GM23338 (cell line): ENCODE results near the gene EXOC2. TPM values are rescaled to one million over a fixed set of nuclear protein-coding genes. Genes with fewer than 3 reads are reported as not detected.

Experiments
- ATAC-seq: fragments of 200-7000 bp; cut with Tn5 transposase; 3 replicates; pipeline ENCODE4 v1.9.1; 2020
- DNase-seq: peaks from one replicate; pipeline ENCODE4 v3.0.0-alpha.2; 2015; ENCODE audit warnings: low spot score
- H2AFZ ChIP-seq: fragments of 200-600 bp; sonication (generic); 2 replicates; pipeline ENCODE4 v1.8.0; 2016; ENCODE audit warnings: antibody characterized with exemption, mild to moderate bottlenecking, moderate library complexity
- H3F3A ChIP-seq: fragments of 200-600 bp; sonication (generic); replicated peaks from 2 replicates; pipeline ENCODE4 v1.8.0; 2017; ENCODE audit warnings: antibody characterized with exemption, mixed run types, low read depth
- H3K27ac ChIP-seq: fragments of 200-600 bp; sonication (generic); 2 replicates; pipeline ENCODE4 v1.6.1; 2016; ENCODE audit warnings: low read depth
- H3K27me3 ChIP-seq: fragments of 200-600 bp; sonication (generic); 2 replicates; pipeline ENCODE4 v1.8.0; 2016; ENCODE audit warnings: mild to moderate bottlenecking, mixed run types, moderate library complexity; ENCODE audit not compliant: insufficient read depth
- H3K36me3 ChIP-seq: fragments of 200-600 bp; sonication (generic); 2 replicates; pipeline ENCODE4 v1.8.0; 2016; ENCODE audit warnings: mild to moderate bottlenecking; ENCODE audit not compliant: insufficient read depth
- H3K4me1 ChIP-seq: fragments of 200-600 bp; sonication (generic); 2 replicates; pipeline ENCODE4 v1.8.0; 2016; ENCODE audit warnings: mild to moderate bottlenecking, moderate library complexity; ENCODE audit not compliant: insufficient read depth
- H3K4me2 ChIP-seq: fragments of 200-600 bp; sonication (generic); 2 replicates; pipeline ENCODE4 v1.7.1; 2017; ENCODE audit warnings: mixed run types
- H3K4me3 ChIP-seq: fragments of 200-600 bp; sonication (generic); 2 replicates; pipeline ENCODE4 v1.6.1; 2016; ENCODE audit warnings: mixed run types
- H3K79me2 ChIP-seq: fragments of 200-600 bp; sonication (generic); replicated peaks from 2 replicates; pipeline ENCODE4 v1.8.0; 2017; ENCODE audit warnings: mild to moderate bottlenecking; ENCODE audit not compliant: insufficient read depth
- H3K9me2 ChIP-seq: fragments of 200-600 bp; sonication (generic); 2 replicates; pipeline ENCODE4 v1.8.0; 2017; ENCODE audit not compliant: insufficient read depth
- H4K20me1 ChIP-seq: fragments of 200-600 bp; sonication (generic); replicated peaks from 2 replicates; pipeline ENCODE4 v1.8.0; 2017; ENCODE audit warnings: mild to moderate bottlenecking; ENCODE audit not compliant: insufficient read depth
- H3K27ac Mint-ChIP-seq: 2 replicates; pipeline ENCODE4 v1.8.0; 2020; ENCODE audit warnings: inconsistent platforms, mild to moderate bottlenecking, moderate library complexity, mixed read lengths
- H3K27me3 Mint-ChIP-seq: 3 replicates; pipeline ENCODE4 v1.8.0; 2022; ENCODE audit warnings: low read depth, mild to moderate bottlenecking, moderate library complexity, mixed read lengths, inconsistent platforms; ENCODE audit not compliant: insufficient read depth, poor library complexity
- H3K36me3 Mint-ChIP-seq: 3 replicates; pipeline ENCODE4 v1.8.0; 2021; ENCODE audit warnings: low read depth, mild to moderate bottlenecking, inconsistent platforms, moderate library complexity, mixed read lengths
- H3K4me1 Mint-ChIP-seq: 3 replicates; pipeline ENCODE4 v1.8.0; 2020; ENCODE audit warnings: mild to moderate bottlenecking, inconsistent platforms, mixed read lengths
- H3K4me3 Mint-ChIP-seq: 3 replicates; pipeline ENCODE4 v1.8.0; 2021; ENCODE audit warnings: moderate library complexity, mild to moderate bottlenecking, inconsistent platforms, mixed read lengths
- H3K9me3 Mint-ChIP-seq: 3 replicates; pipeline ENCODE4 v1.8.0; 2020; ENCODE audit warnings: moderate library complexity, mild to moderate bottlenecking, inconsistent platforms, mixed read lengths
- EZH2 ChIP-seq: fragments of 200-600 bp; sonication (generic); IDR thresholded peaks from one replicate; pipeline ENCODE4 v1.8.0; 2017; ENCODE audit warnings: antibody characterized with exemption, mild to moderate bottlenecking, low read depth; ENCODE audit not compliant: unreplicated experiment
- JUNB ChIP-seq: IDR thresholded peaks from one replicate; pipeline ENCODE4 v1.6.1; 2016; ENCODE audit warnings: antibody characterized with exemption; ENCODE audit not compliant: unreplicated experiment
- ZNF462 ChIP-seq: fragments of 250-450 bp; sonication (Bioruptor Pico); IDR thresholded peaks from 2 replicates; pipeline ENCODE4 v1.5.0; 2020; ENCODE audit warnings: mild to moderate bottlenecking, moderate library complexity
- polyA plus RNA-seq: library from polyadenylated mRNA; unstranded; fragments of >200 nt; fragmentation: Nextera tagmentation; extraction: Ambion mirVana; gene quantifications from 2 replicates; pipeline ENCODE4 v1.2.1, GENCODE V29; 2016
- total RNA-seq: library from RNA; depleted of rRNA; stranded (reverse); fragments of >200 nt; shearing (Covaris generic); gene quantifications from 2 replicates; pipeline ENCODE4 v1.2.3, GENCODE V29; 2014

The EXOC2 gene
- total and polyA plus RNA-seq, 2 experiments from 2014 or later, result 28.7 to 93.6 TPM

- H3K9me2 ChIP-seq, result no peaks in the 10 kb centered on the region
- H3K36me3 ChIP-seq, result peaks cover under 1% of the 10 kb centered on the region; the same call in 1 of the 2 replicates
- H2AFZ ChIP-seq, result no peak overlapping the region
- Mint-ChIP-seq H3K4me1 (peaks cover 10% of the 10 kb centered on the region), H3K9me3 (peaks cover 17% of the 10 kb centered on the region), H3K4me3 (no peak overlapping the region), H3K27me3 (peaks cover 7% of the 10 kb centered on the region), H3K27ac (no peak overlapping the region), H3K36me3 (peaks cover 19% of the 10 kb centered on the region)
- peak overlapping the region; percentile 32; the same call in 1 of the 2 replicates for H3K27ac ChIP-seq
- H4K20me1 ChIP-seq, result peaks cover 9% of the 10 kb centered on the region; the same call in 1 of the 2 replicates
- H3K27me3 ChIP-seq, result no peaks in the 10 kb centered on the region
- no peaks in the 10 kb centered on the region; the same call in 1 of the 2 replicates for H3K4me1 ChIP-seq
- TF ChIP-seq EZH2 (no peak), JUNB (no peak)
- ATAC-seq (no peak), DNase-seq (no peak)
- H3K4me3 ChIP-seq, result no peak overlapping the region
- H3K4me2 ChIP-seq, result no peak overlapping the region
- H3K79me2 ChIP-seq, result no peaks in the 10 kb centered on the region
- no peaks in the 10 kb centered on the region for H3F3A ChIP-seq
Measured at GRCh38 chr6:516213-516612, 176.7 kb downstream of the EXOC2 start.

GRCh38 chr6:515267-515666 is 177.7 kb downstream of the EXOC2 start:
- Mint-ChIP-seq H3K4me1 (peaks cover 10% of the 10 kb centered on the region), H3K27ac (no peak overlapping the region), H3K9me3 (peaks cover 9% of the 10 kb centered on the region; the same call in 2 of the 3 replicates), H3K27me3 (no peaks in the 10 kb centered on the region), H3K36me3 (peaks cover 11% of the 10 kb centered on the region), H3K4me3 (no peak overlapping the region)
- H3K9me2 ChIP-seq, result no peaks in the 10 kb centered on the region
- ATAC-seq (peak; percentile 71), DNase-seq (no peak)
- H2AFZ ChIP-seq, result no peak overlapping the region
- peaks cover 9% of the 10 kb centered on the region; the same call in 1 of the 2 replicates for H4K20me1 ChIP-seq
- H3K4me1 ChIP-seq, result peaks cover under 1% of the 10 kb centered on the region; the same call in 1 of the 2 replicates
- H3K27ac ChIP-seq, result no peak overlapping the region
- TF ChIP-seq EZH2 (no peak), ZNF462 (CRISPR knock-in tag) (no peak)
- no peak overlapping the region for H3K4me2 ChIP-seq
- H3F3A ChIP-seq, result no peaks in the 10 kb centered on the region
- H3K4me3 ChIP-seq, result no peak overlapping the region
- H3K36me3 ChIP-seq, result peaks cover 7% of the 10 kb centered on the region; the same call in 1 of the 2 replicates
- H3K27me3 ChIP-seq, result no peaks in the 10 kb centered on the region
- no peaks in the 10 kb centered on the region for H3K79me2 ChIP-seq
